Cortex of kidney (tissue), 1 donor: ENCODE data around the gene PCP2.

Experiments
- DNase-seq: peaks from one replicate; lab custom pipeline; 2025; lab: John Stamatoyannopoulos, UW

Gene PCP2

GRCh38 chr19:7618771-7619510, 14.6 kb downstream of the PCP2 start:
- DNase-seq, result no peak

DNA sequence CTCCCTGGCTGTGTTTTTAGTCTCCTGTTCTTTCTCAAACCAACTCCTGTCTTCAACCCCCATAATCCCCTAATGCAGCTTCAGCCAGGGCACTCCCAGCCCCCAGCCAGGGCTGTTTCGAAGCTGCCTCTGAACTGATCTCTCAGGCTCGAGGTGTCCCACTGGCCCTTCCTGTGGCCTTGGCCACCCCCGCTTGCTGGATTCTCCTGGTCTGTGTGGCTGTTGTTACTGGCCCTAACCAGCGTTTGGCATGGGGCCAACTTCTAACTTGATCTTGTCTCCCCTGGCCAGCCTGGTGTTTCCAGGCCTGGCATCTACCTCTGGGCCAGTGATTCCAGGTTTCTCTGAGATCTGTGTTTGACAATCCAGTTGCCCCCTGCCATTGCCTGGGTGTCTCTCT, 15.2 kb downstream of the PCP2 start:
- no peak for DNase-seq

GRCh38 chr19:7617735-7618134, 15.8 kb downstream of the PCP2 start:
- no peak for DNase-seq

DNA sequence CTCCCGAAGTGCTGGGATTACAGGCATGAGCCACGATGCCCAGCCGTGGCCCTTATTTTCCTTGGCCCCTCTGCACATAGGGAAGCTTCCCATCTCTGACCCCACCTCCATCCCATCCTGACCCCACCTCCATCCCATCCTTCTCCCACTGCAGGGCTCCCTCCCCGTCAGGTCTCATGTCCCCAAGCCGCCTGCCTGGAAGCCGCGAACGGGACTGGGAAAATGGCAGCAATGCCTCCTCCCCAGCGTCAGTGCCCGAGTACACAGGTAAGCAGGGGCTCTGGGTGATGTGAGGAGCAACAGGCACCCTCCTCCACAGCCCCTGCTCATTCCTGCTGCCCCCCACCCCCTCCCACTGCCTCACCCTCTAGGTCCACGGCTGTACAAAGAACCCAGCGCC, 16.3 kb downstream of the PCP2 start:
- DNase-seq, result no peak

DNA sequence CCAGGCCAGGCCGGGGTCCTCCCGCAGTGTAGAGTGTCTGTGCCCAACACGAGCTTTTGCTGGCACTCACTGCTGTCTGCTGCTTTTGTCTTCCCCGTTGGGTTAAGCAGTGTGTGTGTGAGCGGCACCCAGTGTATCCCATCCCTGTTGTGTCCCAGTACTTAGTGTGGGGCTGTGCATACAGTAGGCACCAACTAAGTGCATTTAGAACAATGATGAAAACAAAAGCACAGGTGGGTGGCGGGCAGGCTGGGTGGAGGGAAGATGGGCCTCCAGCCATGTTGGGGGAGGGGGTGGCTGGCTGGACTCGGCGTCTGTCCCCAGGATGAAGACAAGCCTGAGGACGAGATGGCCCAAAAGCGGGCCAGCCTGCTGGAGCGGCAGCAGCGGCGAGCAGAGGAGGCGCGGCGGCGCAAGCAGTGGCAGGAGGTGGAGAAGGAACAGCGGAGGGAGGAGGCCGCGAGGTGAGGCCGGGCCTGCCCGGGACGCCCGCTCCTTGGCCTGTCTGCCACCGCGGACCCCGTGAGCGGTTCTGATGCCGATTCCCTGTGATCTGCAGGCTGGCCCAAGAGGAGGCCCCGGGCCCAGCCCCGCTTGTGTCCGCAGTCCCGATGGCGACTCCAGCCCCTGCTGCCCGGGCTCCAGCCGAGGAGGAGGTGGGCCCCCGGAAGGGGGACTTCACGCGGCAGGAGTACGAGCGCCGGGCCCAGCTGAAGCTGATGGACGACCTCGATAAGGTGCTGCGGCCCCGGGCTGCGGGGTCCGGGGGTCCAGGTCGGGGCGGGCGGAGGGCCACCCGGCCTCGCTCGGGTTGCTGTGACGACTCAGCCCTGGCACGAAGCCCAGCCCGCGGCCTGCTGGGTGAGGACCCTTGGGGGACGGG, 18.4 kb downstream of the PCP2 start:
- DNase-seq, result no peak

GRCh38 chr19:7612282-7613274, 20.9 kb downstream of the PCP2 start:
- no peak for DNase-seq

- DNase-seq, result no peak
These were observed 21.8 kb downstream of the PCP2 start for GRCh38 chr19:7611541-7612279.

DNA sequence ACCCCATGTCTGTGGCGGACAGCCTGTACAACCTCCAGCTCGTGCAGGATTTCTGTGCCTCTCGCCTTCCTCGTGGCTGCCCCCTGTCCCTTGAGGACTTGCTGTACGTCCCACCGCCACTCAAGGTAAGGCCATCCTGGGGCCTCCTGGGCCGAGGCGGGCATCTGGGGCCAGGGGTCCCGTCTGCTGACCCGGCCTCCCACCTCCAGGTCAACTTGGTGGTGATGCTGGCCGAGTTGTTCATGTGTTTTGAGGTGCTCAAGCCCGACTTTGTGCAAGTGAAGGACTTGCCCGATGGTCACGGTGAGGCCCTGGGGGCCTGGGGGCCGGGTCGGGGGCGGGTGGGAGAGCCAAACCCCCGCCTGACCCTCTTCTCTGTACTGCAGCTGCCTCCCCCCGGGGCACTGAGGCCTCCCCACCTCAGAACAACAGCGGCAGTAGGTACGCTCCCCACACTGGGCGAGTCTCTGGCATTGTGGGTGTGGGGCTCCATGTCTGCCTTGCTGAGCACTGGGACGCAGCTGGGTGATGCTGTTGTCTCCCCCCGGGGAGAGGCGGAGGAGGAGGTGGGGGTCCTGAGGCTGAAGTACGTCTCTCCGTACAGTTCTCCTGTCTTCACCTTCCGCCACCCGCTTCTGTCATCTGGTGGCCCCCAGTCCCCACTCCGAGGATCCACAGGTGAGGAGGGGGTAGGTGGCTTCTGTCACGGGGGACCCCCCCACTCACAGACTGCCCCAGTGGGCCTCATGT, 22.9 kb downstream of the PCP2 start:
- DNase-seq, result no peak

GRCh38 chr19:7607874-7608560, 25.5 kb downstream of the PCP2 start:
- DNase-seq, result no peak

DNA sequence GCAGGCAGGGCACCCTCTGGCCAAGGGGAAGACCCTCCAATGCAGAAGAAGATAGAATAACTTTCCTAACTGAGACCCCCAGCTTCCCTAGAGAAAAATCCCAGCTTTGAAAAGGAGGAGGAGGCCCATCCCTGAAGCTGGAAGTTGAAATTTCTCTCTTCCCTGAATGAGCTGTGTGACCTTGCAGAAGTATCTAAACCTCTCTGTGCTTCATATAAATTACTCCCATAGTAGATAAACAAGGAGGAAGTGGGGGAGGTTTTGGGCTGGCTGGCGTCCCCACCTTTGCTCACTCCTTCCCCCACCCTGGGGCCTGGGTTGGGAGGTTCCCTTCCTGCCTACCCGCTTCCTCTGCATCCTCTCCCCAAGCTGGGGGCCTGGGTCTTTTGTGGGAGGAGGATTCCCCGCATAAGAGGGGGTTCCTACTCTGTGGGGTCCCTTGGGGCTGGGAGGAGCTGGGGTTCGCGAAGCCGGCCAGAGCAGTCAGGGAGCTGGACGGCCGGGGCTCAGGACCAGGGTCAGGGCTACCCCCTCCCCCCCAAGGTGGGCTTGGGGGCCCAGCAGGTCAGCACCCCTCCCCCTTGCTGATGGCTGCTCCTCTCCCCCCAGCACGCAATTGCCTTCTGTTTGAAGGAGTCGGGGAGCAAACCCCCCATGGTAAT, 26.2 kb downstream of the PCP2 start:
- no peak for DNase-seq

DNA sequence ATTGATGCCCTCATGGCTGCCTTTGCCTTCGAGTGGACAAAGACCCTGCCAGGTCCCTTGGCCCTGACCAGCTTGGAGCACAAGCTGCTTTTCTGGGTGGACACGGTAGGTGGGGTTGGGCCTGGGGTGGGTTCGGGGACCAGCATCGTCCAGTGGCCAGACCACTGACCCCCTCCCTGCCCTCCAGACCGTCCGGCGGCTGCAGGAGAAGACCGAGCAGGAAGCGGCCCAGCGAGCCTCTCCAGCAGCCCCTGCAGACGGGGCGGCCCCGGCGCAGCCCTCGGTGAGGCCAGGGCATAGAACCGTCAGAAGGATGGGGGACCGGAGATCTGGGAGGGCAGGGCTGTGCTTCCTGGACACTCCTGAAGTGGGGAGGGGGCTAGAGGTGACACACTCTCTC, 27.2 kb downstream of the PCP2 start:
- DNase-seq, result no peak

DNA sequence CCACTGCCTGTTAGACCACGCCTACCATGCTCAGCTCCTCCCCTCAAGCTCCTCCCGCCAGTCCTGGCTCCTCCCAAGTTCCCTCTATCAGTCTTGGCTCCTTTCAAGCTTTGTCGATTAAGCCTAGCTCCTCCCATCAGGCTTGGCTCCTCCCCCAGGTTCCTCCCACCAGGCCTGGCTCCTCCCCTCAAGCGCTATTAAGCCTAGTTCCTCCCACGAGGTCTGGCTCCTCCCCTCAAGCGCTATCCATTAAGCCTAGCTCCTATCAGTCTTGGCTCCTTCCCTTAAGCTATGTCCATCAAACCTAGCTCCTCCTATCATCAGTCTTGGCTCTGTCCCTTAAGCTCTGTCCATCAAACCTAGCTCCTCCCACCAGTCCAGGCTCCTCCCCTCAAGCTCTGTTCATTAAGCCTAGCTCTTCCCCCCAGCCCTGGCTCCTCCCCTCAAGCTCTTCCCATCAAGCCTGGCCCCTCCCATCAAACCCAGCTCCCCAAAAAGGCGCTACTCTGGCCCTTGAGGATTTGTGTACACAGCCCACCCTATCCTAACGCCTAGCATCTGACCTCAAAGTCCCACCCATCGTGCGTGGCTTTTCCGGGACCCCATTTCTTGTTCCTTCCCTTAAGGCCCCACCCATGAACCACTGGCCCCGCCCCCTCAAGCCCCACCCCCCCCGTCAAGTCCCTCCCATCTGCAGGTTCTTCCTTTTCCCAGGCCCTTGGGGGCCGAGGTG, 27.9 kb downstream of the PCP2 start:
- DNase-seq, result no peak

- no peak for DNase-seq
These were observed 29.6 kb downstream of the PCP2 start for GRCh38 chr19:7603919-7604318.

DNA sequence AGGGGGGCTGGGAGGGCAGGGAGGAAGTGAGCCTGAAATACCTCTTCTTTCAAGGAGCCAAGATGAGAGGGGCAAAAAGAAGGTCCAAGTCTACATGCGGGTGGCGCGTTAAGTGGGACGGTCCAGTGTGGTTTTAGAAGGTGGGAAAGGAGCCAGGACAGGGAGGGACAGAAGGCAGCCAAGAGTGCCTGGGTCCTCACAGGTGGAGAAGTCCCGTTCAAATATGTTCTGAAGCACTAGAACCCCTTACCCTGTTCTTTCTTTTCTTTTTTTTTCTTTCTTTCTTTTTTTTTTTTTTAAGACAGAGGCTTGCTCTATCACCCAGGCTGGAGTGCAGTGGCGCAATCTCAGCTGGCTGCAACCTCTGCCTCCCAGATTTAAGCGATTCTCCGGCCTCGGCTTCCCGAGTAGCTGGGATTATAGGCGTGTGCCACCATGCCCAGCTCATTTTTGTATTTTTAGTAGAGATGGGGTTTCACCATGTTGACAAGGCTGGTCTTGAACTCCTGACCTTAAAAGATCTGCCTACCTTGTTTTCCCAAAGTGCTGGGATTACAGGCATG, 30.5 kb downstream of the PCP2 start:
- DNase-seq, result no peak

- DNase-seq, result no peak
These were observed 31.1 kb downstream of the PCP2 start for GRCh38 chr19:7602240-7602934.

DNA sequence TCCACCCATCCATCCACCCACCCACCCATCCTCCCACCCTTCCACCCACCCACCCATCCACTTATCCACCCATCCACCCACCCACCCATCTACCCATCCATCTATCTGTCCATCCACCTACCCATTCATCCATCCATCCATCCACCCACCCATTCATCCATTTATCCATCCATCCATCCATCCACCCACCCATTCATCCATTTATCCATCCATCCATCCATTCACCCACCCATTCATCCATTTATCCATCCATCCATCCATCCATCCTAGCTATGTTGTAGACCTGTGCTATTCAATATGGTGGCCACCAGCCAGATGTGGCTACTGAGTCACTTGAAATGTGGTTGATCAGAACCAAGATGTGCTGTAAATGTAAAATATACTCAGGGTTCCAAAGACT, 32.8 kb downstream of the PCP2 start:
- DNase-seq, result no peak

GRCh38 chr19:7598180-7598579, 35.3 kb downstream of the PCP2 start:
- DNase-seq, result no peak

GRCh38 chr19:7597689-7598088, 35.8 kb downstream of the PCP2 start:
- DNase-seq, result no peak
